ENCODE measurements around the gene RBBP9. TPM values are rescaled to one million over a fixed set of nuclear protein-coding genes. Genes with fewer than 3 reads are reported as not detected.

The RBBP9 gene
- polyA plus RNA-seq, 1 donor from 2014 or later: 34.4 TPM

DNA sequence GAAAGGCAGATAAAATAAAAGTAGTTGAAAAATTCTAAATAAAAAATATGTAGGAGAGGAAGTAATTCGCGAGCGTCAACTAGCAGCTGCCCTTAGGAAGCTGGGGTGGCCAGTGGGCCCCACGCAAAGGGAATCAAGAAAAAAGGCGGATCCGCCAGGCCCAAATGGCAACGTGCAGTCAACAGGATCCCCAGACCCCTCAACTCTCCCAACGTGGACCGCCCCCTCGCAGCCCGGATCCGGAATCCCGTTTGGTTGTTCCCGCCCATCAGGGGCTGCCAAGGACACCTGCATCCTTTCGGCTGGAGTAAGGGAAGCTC is 30.5 kb downstream of the RBBP9 start:
- H3K4me3 ChIP-seq (ENCODE audit: low read length): peak overlapping the region; percentile 84
- H3K79me2 ChIP-seq (replicated peaks; ENCODE audit: insufficient read depth, low read length): peaks cover 16% of the 10 kb centered on the region
- peak overlapping the region; percentile 82 for H3K27ac ChIP-seq (ENCODE audit: low read length)
- H3K9me3 ChIP-seq (ENCODE audit: low read length): no peaks in the 10 kb centered on the region
- no peak for TF ChIP-seq POLR2AphosphoS5 (IDR thresholded peaks at IDR 0.05)
- TF ChIP-seq, protein P1, sequence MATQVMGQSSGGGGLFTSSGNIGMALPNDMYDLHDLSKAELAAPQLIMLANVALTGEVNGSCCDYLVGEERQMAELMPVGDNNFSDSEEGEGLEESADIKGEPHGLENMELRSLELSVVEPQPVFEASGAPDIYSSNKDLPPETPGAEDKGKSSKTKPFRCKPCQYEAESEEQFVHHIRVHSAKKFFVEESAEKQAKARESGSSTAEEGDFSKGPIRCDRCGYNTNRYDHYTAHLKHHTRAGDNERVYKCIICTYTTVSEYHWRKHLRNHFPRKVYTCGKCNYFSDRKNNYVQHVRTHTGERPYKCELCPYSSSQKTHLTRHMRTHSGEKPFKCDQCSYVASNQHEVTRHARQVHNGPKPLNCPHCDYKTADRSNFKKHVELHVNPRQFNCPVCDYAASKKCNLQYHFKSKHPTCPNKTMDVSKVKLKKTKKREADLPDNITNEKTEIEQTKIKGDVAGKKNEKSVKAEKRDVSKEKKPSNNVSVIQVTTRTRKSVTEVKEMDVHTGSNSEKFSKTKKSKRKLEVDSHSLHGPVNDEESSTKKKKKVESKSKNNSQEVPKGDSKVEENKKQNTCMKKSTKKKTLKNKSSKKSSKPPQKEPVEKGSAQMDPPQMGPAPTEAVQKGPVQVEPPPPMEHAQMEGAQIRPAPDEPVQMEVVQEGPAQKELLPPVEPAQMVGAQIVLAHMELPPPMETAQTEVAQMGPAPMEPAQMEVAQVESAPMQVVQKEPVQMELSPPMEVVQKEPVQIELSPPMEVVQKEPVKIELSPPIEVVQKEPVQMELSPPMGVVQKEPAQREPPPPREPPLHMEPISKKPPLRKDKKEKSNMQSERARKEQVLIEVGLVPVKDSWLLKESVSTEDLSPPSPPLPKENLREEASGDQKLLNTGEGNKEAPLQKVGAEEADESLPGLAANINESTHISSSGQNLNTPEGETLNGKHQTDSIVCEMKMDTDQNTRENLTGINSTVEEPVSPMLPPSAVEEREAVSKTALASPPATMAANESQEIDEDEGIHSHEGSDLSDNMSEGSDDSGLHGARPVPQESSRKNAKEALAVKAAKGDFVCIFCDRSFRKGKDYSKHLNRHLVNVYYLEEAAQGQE (IDR thresholded peaks at IDR 0.05; ENCODE audit: borderline replicate concordance): no peak
- TF ChIP-seq TAF1 (IDR thresholded peaks at IDR 0.05; ENCODE audit: low read depth): no peak
- TF ChIP-seq EP300 (conservative IDR thresholded peaks at IDR 0.05; ENCODE audit: poor library complexity, severe bottlenecking): no peak
- no peak for TF ChIP-seq SMC3 (conservative IDR thresholded peaks at IDR 0.05; ENCODE audit: poor library complexity)
- TF ChIP-seq EZH2 (IDR thresholded peaks at IDR 0.05; ENCODE audit: borderline replicate concordance, insufficient read depth, low read length, poor library complexity, severe bottlenecking): no peak
- no peak for TF ChIP-seq RAD21 (conservative IDR thresholded peaks at IDR 0.05)
- peak overlapping the region; percentile 69 for H2AFZ ChIP-seq (ENCODE audit: low read depth, low read length)
- no peaks in the 10 kb centered on the region for H3K36me3 ChIP-seq (ENCODE audit: insufficient read depth, low read length)
- no peaks in the 10 kb centered on the region for H3F3A ChIP-seq (ENCODE audit: insufficient read depth, low read length, poor library complexity, severe bottlenecking)
- no peaks in the 10 kb centered on the region for H3K27me3 ChIP-seq (ENCODE audit: insufficient read depth, low read depth, low read length)
- H3K9me2 ChIP-seq (ENCODE audit: insufficient read depth, low read length): no peaks in the 10 kb centered on the region
- peak overlapping the region; percentile 74 for H3K9ac ChIP-seq (ENCODE audit: low read length)
- H4K20me1 ChIP-seq (ENCODE audit: insufficient read depth): no peaks in the 10 kb centered on the region
- H3K4me2 ChIP-seq (ENCODE audit: low read length): peak overlapping the region; percentile 63

DNA sequence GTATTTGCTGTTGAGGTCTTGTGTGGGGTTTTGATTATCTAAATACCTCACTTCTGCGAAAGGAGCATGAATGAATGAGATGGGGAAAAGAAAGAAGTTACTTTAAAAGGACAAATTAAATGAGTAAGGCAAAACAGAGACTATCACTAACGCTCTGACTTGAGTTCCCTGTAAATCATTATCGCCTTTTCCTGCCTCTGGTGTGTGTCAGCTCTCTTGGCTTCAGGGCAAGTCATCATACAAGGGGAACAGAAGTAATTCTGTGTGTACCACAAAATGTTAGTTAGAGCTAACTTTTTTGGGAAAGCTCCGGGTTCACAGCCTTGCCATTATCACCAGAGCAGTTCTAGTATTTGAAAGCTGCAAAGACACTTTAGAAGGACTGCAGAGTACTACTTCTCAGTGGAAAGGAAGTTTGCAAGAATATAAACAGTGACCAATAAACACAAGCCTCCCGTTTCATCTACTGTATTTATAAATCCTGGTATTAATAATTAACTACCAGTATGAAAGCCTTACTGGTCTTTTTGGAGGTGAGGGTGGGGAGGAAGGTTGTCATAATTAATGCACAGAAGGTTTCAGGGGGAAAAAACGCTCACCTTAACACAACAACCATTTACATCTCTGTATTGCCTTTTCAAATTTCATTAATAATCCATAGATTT is 31.4 kb downstream of the RBBP9 start:
- H3K27ac ChIP-seq (ENCODE audit: low read length): no peak overlapping the region

More for the DNA sequence above, 31.4 kb downstream of the RBBP9 start:
- Histone ChIP-seq H3K4me3 (ENCODE audit: low read length) (peak overlapping the region; percentile 84), H3K9me2 (ENCODE audit: insufficient read depth, low read length) (no peaks in the 10 kb centered on the region), H3K9ac (ENCODE audit: low read length) (no peak overlapping the region), H3F3A (ENCODE audit: insufficient read depth, low read length, poor library complexity, severe bottlenecking) (no peaks in the 10 kb centered on the region), H3K9me3 (ENCODE audit: low read length) (no peaks in the 10 kb centered on the region), H3K27me3 (ENCODE audit: insufficient read depth, low read depth, low read length) (no peaks in the 10 kb centered on the region), H3K4me2 (ENCODE audit: low read length) (peak overlapping the region; percentile 63), H3K79me2 (replicated peaks; ENCODE audit: insufficient read depth, low read length) (peaks cover 16% of the 10 kb centered on the region), H3K36me3 (ENCODE audit: insufficient read depth, low read length) (no peaks in the 10 kb centered on the region), H2AFZ (ENCODE audit: low read depth, low read length) (no peak overlapping the region), H4K20me1 (ENCODE audit: insufficient read depth) (no peaks in the 10 kb centered on the region)
- TF ChIP-seq TAF1 (IDR thresholded peaks at IDR 0.05; ENCODE audit: low read depth) (no peak), EZH2 (IDR thresholded peaks at IDR 0.05; ENCODE audit: borderline replicate concordance, insufficient read depth, low read length, poor library complexity, severe bottlenecking) (no peak), POLR2AphosphoS5 (IDR thresholded peaks at IDR 0.05) (no peak), SMC3 (conservative IDR thresholded peaks at IDR 0.05; ENCODE audit: poor library complexity) (no peak), EP300 (conservative IDR thresholded peaks at IDR 0.05; ENCODE audit: poor library complexity, severe bottlenecking) (no peak), RAD21 (conservative IDR thresholded peaks at IDR 0.05) (no peak), MXI1 (conservative IDR thresholded peaks at IDR 0.05; ENCODE audit: poor library complexity, severe bottlenecking) (no peak)
- TF ChIP-seq, protein P2, sequence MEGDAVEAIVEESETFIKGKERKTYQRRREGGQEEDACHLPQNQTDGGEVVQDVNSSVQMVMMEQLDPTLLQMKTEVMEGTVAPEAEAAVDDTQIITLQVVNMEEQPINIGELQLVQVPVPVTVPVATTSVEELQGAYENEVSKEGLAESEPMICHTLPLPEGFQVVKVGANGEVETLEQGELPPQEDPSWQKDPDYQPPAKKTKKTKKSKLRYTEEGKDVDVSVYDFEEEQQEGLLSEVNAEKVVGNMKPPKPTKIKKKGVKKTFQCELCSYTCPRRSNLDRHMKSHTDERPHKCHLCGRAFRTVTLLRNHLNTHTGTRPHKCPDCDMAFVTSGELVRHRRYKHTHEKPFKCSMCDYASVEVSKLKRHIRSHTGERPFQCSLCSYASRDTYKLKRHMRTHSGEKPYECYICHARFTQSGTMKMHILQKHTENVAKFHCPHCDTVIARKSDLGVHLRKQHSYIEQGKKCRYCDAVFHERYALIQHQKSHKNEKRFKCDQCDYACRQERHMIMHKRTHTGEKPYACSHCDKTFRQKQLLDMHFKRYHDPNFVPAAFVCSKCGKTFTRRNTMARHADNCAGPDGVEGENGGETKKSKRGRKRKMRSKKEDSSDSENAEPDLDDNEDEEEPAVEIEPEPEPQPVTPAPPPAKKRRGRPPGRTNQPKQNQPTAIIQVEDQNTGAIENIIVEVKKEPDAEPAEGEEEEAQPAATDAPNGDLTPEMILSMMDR (IDR thresholded peaks at IDR 0.05; ENCODE audit: poor library complexity, severe bottlenecking): no peak
- TF ChIP-seq, protein P1 (IDR thresholded peaks at IDR 0.05; ENCODE audit: borderline replicate concordance): no peak
